Stimulated activated naive CD8-positive, alpha-beta T cell treated with anti-CD3 and anti-CD28 coated beads, Interleukin-15, Interleukin-2, amounts not matched to agents 100 U/mL and 50 U/mL, for 24 hours (primary cell): Measurements from ENCODE around the gene EXOC4.

ENCODE experiments used
- ATAC-seq: fragments of 150-1000 bp; cut with Tn5 transposase; one replicate; pipeline ENCODE4 v1.10.0; 2021
- DNase-seq: peaks from one replicate; pipeline ENCODE4 v3.0.0; 2021

EXOC4 gene

GRCh38 chr7:133431134-133431724 lies 178.4 kb downstream of the EXOC4 start:
- ATAC-seq (no peak), DNase-seq (no peak)

- DNase-seq (no peak), ATAC-seq (no peak)
Measured at GRCh38 chr7:133433165-133433812, 180.4 kb downstream of the EXOC4 start.

GRCh38 chr7:133434246-133434865 lies 181.5 kb downstream of the EXOC4 start:
- DNase-seq: no peak
- ATAC-seq: no peak

- DNase-seq (no peak), ATAC-seq (no peak)
Measured at GRCh38 chr7:133436014-133436428, 183.1 kb downstream of the EXOC4 start.

DNA sequence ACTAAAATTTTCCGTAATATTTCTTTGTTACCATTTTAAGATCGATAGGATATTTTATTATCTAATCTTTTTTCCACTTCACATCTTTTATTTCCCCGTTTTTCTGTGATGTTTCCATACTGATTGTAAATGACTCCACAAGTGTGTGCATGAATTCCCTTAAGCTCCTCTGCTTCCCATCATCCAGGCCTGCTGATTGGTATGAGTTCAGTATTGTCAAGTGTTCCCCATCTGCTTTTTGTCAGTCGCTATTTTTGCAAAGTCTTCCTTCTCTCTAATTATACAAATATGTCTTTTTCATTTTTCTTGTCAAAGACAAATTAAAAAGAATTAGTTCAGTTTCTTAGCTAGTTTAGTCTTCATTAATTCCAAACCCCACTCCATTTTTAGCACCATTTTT lies 184.7 kb downstream of the EXOC4 start:
- ATAC-seq (no peak), DNase-seq (no peak)

- DNase-seq (no peak), ATAC-seq (no peak)
Measured at GRCh38 chr7:133442818-133443217, 189.9 kb downstream of the EXOC4 start.

DNA sequence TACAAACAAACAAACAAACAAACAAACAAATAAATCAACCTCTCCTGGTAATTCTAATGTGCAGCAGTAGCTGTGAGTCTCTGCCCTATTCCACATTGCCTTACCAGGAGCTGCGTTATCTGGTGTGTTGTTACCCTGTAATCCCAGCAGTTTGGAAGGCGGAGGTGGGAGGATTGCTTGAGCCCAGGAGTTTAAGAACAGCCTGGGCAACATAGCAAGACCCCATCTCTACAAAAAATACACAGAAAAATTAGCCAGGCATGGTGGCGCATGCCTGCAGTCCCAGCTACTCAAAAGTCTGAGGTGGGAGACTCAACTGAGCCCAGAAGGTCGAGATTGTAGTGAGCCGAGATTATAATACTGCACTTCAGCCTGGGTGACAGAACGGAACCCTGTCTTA lies 192.7 kb downstream of the EXOC4 start:
- ATAC-seq (no peak), DNase-seq (no peak)

DNA sequence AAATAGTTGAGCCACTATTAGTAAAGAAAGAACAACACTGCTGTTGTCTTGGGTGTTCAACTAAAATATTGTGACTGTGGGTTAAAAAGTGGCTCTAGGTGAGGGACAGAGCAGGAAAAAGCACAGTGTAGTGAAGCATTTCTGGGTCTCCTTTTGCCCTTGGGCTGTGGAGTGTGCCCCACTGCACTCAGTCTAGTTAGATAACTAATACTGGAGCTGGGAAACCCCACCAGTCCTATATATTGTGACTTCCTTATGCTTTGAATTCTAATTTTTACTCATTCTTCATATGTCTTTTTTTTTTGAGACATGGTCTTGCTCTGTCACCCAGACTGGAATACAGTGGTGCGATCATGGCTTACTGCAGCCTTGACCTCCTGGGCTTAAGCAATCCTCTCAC lies 195.1 kb downstream of the EXOC4 start:
- ATAC-seq (no peak), DNase-seq (no peak)

- no peak for ATAC-seq
- no peak for DNase-seq
Measured at GRCh38 chr7:133452577-133452976, 199.7 kb downstream of the EXOC4 start.

DNA sequence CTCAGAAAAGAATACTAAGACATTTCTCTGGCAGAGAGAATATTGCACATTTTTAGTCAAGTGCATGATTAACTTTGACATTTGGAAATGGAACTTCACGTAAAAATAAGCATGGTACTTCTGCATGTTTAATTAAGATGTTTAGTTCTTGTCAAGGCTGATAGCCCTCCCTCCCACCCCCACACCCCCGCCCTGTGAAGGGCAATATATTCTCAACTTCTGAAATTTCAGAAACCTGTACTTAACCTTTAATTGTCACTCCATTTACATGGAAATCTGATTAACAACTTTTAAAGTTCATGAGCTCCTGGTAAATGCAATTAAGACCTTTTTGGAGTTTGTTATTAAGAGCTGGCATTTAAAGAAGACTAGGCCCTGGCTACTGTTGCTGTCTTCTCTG lies 205.8 kb downstream of the EXOC4 start:
- DNase-seq: no peak
- ATAC-seq: no peak

DNA sequence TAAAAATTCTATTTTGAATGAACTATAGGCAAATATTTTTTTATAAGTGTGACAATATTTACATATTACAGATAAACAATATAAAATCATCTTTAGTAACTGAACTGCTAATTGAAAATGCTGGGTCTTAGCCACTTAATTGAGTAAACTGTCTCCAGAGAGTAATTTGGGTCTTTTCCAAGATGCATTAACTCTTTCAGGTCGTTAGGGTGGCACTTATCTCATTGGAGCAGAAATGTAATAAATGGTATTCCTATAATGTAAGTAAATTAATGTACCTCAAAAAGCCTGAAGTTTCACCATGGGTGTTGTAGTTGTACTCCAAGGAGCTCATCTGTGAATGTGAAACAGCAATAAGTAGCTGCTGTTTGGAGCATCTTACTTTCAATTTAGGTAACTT lies 208.5 kb downstream of the EXOC4 start:
- DNase-seq: no peak
- ATAC-seq: no peak

- ATAC-seq (no peak), DNase-seq (no peak)
Measured at GRCh38 chr7:133475655-133476054, 222.8 kb downstream of the EXOC4 start.

GRCh38 chr7:133477791-133478190 lies 224.9 kb downstream of the EXOC4 start:
- DNase-seq (no peak), ATAC-seq (no peak)

DNA sequence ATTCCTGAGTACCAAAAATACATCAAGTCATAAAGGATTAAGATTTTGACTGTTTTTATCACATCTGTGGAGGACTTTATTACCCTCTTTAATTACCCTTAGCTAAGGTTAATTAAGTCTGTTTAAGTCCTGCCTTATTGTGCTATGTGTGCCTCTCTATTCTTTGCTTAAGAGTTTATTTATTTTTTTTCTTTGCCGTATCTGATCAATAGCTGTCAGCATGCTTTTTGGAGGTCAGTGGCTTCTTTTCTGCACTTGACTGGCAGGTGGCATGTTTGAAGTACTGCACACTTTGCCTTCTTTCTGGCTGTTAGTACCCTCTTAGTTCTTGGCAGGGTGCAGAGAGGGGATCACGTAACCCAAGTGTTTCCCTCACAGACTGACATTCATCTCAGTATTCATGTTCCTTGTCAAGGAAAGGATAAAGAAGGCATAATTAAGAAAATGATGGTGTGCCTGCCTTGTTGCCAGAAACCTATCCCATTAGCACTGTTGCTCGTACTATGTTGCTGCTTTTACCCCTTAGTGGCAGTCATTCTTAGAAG lies 225.8 kb downstream of the EXOC4 start:
- no peak for DNase-seq
- no peak for ATAC-seq

- DNase-seq (no peak), ATAC-seq (no peak)
Measured at GRCh38 chr7:133479456-133480065, 226.7 kb downstream of the EXOC4 start.

GRCh38 chr7:133480868-133481267 lies 228.0 kb downstream of the EXOC4 start:
- ATAC-seq: no peak
- DNase-seq: no peak

GRCh38 chr7:133481676-133482075 lies 228.8 kb downstream of the EXOC4 start:
- peak; percentile 65 for ATAC-seq
- DNase-seq: no peak

DNA sequence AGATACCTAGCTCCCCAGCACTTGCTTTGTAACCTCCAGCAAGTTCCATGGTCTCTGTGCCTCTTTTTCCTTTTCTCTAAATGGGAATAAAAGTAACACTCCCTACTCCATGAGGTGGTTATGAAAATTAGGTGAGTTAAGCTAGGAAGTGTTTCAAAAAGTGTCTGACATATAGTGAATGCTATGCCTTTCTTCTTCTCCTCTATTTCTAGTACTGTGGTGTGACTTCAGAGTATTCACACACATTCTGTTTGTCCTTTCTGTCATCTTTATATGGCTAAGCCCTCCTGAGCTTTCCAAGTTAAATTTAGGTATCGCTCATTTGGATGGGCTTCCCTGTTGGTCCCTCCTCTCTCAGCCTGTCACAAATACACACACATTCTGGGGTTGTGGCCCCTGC lies 229.7 kb downstream of the EXOC4 start:
- DNase-seq: no peak
- no peak for ATAC-seq

DNA sequence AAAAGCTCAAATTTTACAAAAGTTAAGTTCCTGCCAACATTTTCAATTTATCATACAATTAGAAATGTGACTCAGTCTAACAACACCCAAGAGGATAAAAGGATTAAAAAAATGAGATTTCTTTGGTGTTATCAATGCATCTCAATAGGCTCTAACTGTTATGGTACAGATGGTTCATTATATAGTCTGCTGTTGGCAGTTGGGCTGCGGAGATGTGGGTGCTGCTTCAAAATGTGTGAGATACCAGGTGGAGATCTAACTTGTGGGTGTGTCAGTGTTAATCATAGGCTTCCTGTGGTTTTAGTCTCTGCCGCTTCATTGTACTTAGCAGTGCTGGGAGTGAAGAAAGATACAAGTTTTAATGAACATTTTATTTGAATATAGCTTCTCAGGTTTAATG lies 231.2 kb downstream of the EXOC4 start:
- peak; percentile 28 for DNase-seq
- ATAC-seq: peak; percentile 96

DNA sequence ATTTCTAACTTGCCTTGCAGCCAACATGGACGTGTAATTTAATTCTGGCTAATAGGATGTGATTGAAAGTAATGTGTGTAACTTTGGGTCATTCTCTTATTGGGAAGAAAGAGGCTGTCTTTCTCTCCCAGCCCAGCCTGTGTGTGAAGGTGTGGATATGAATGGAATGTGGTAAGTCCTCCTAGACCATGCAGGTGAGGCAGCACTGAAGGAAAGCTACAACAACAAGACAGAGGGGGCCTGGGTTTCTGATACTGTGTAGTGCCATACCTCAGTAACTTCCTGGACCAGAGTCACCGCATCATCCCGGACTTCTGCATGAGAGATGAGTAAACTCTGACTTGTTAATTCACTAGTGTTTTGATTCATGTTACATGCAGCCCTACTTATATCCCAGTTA lies 237.0 kb downstream of the EXOC4 start:
- no peak for ATAC-seq
- DNase-seq: no peak

DNA sequence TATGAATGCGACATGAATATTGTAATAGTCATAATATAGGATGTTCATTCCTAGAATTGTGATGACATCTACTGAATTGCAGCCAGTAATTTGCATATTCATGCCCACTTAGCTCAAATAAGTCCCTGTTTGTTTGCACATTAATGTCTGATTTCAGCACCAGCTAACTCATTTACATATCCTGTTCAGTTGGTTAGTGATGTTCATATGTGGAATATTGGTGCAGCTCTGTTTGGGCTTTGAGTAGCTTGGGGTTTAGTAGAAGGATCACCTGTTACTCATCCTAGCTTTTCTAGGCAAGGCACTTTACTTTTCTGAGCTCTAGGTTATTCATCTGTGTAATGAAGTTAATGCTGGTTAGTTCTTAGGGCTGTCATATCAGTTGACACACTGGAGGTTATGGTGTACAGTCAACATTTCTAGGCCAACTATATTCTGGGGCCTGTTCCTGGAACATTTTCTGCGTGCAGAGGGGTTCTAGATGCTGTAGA lies 238.4 kb downstream of the EXOC4 start:
- DNase-seq (no peak), ATAC-seq (peak; percentile 90)

GRCh38 chr7:133491846-133492652 lies 239.2 kb downstream of the EXOC4 start:
- ATAC-seq (no peak), DNase-seq (no peak)
